B cell (primary cell): ENCODE results near the gene ZBTB5. TPM values are rescaled to one million over a fixed set of nuclear protein-coding genes. Genes with fewer than 3 reads are reported as not detected.
"Not testable (repeated sequence)": the region's sequence is repeated elsewhere in the genome, so short reads cannot be mapped to it uniquely, and the experiment has no call there.

Source experiments
- ATAC-seq: fragments of 200-7000 bp; cut with Tn5 transposase; one replicate; pipeline ENCODE4 v1.10.0; 2021; ENCODE audit warnings: low read depth, mild to moderate bottlenecking, moderate number of reproducible peaks, moderate library complexity
- CTCF ChIA-PET: fragments of 350-600 bp; sonication (Branson Sonifier 250); formaldehyde crosslinking; loops from one replicate; lab custom pipeline; 2021; ENCODE audit warnings: antibody characterized with exemption, inconsistent platforms; lab: Charles Lee
- POLR2A ChIA-PET: fragments of 350-600 bp; sonication (Branson Sonifier 250); formaldehyde crosslinking; loops from one replicate; lab custom pipeline; 2021; ENCODE audit warnings: antibody characterized with exemption; lab: Charles Lee
- DNase-seq: peaks from one replicate; pipeline ENCODE4 v3.0.0; 2013
- H2AFZ ChIP-seq: 2 replicates; pipeline ENCODE4 v1.6.1; 2012; ENCODE audit warnings: mild to moderate bottlenecking, low read depth, low read length; ENCODE audit not compliant: insufficient read depth, poor library complexity, severe bottlenecking
- H3K27ac ChIP-seq, 2 donors: 1 replicate in 1 of 2; 2 replicates in 1 of 2; pipeline ENCODE4 v1.5.1; 2012 to 2013; ENCODE audit warnings: low read length in 2 of 2, mild to moderate bottlenecking in 2 of 2, moderate library complexity in 1 of 2
- H3K27me3 ChIP-seq, 4 experiments: fragments of 200-600 bp in 1 of 4; sonication (generic) in 1 of 4; replicated peaks in 1 of 4; 1 replicate in 2 of 4; 2 replicates in 2 of 4; pipeline versions ENCODE4 v1.6.1 to v1.7.0; 2013 to 2016; ENCODE audit warnings: low read length in 3 of 4, mild to moderate bottlenecking in 2 of 4, mixed read lengths in 1 of 4, moderate library complexity in 1 of 4; ENCODE audit not compliant: insufficient read depth in 4 of 4, control insufficient read depth in 3 of 4; ENCODE audit errors: control extremely low read depth in 1 of 4
- H3K36me3 ChIP-seq, 2 experiments: replicated peaks in 1 of 2; 1 replicate in 1 of 2; 2 replicates in 1 of 2; pipeline versions ENCODE4 v1.6.1 to v1.7.1; 2013; ENCODE audit warnings: low read length in 1 of 2; ENCODE audit not compliant: insufficient read depth in 2 of 2, control insufficient read depth in 1 of 2; ENCODE audit errors: control extremely low read depth in 1 of 2, extremely low read depth in 1 of 2
- H3K4me1 ChIP-seq, 2 donors: fragments of 200-600 bp in 1 of 2; sonication (generic) in 1 of 2; 1 replicate in 1 of 2; 2 replicates in 1 of 2; pipeline versions ENCODE4 v1.5.1 to v1.6.1; 2013 to 2017; ENCODE audit warnings: low read length in 2 of 2; ENCODE audit not compliant: control insufficient read depth in 2 of 2, insufficient read depth in 2 of 2
- H3K4me2 ChIP-seq: replicated peaks from 2 replicates; pipeline ENCODE3; 2012; ENCODE audit warnings: mild to moderate bottlenecking, low read depth, low read length; ENCODE audit not compliant: poor library complexity, severe bottlenecking
- H3K4me3 ChIP-seq, 5 experiments: fragments of 200-600 bp in 1 of 5; sonication (generic) in 1 of 5; 1 replicate in 3 of 5; 2 replicates in 2 of 5; pipeline versions ENCODE4 v1.5.1 to v1.7.0; 2011 to 2016; ENCODE audit warnings: low read length in 4 of 5, mild to moderate bottlenecking in 4 of 5, low read depth in 2 of 5, control low read depth in 1 of 5, moderate library complexity in 1 of 5; ENCODE audit not compliant: insufficient read depth in 1 of 5; ENCODE audit errors: control extremely low read depth in 1 of 5, extremely low read depth in 1 of 5
- H3K79me2 ChIP-seq: fragments of 200-600 bp; sonication (generic); one replicate; pipeline ENCODE4 v1.6.0; 2016; ENCODE audit warnings: low read length; ENCODE audit not compliant: control insufficient read depth, insufficient read depth
- H3K9ac ChIP-seq: fragments of 200-600 bp; sonication (generic); 2 replicates; pipeline ENCODE4 v1.6.1; 2017; ENCODE audit warnings: mild to moderate bottlenecking, low read length, moderate library complexity
- H3K9me3 ChIP-seq, 3 donors: one replicate each; pipeline versions ENCODE4 v1.6.1 to v1.7.1; 2013; ENCODE audit warnings: low read length in 2 of 3; ENCODE audit not compliant: control insufficient read depth in 2 of 3, insufficient read depth in 1 of 3; ENCODE audit errors: control extremely low read depth in 1 of 3
- H4K20me1 ChIP-seq: 2 replicates; pipeline ENCODE4 v1.6.0; 2012; ENCODE audit warnings: mild to moderate bottlenecking, low read length; ENCODE audit not compliant: insufficient read depth, control insufficient read depth, poor library complexity, severe bottlenecking
- H3K27ac Mint-ChIP-seq: one replicate; pipeline ENCODE4 v1.8.0; 2021; ENCODE audit warnings: mixed read lengths
- H3K27me3 Mint-ChIP-seq: one replicate; pipeline ENCODE4 v1.8.0; 2021; ENCODE audit warnings: mixed read lengths
- H3K4me1 Mint-ChIP-seq: one replicate; pipeline ENCODE4 v1.8.0; 2021; ENCODE audit warnings: mixed read lengths
- H3K4me3 Mint-ChIP-seq: one replicate; pipeline ENCODE4 v1.8.0; 2021; ENCODE audit warnings: mixed read lengths
- H3K9me3 Mint-ChIP-seq: one replicate; pipeline ENCODE4 v1.8.0; 2022; ENCODE audit warnings: mixed read lengths; ENCODE audit not compliant: insufficient read depth
- EZH2 ChIP-seq: IDR thresholded peaks from 2 replicates; pipeline ENCODE4 v1.6.1; 2012; ENCODE audit warnings: borderline replicate concordance, low read depth, mild to moderate bottlenecking, moderate library complexity, low read length; ENCODE audit not compliant: insufficient read depth, poor library complexity, severe bottlenecking
- WGBS: methylation state at CpG from one replicate; pipeline ENCODE4 v1.1.5; 2013; ENCODE audit warnings: missing lambda C conversion rate; ENCODE audit not compliant: insufficient coverage; 5-methylcytosine and 5-hydroxymethylcytosine counted together
- intact Hi-C: fragments of 100-400 bp; cut with micrococcal nuclease; formaldehyde crosslinking; loops from one replicate; pipeline ENCODE4 v1.10.0; 2022
- polyA plus RNA-seq: library from polyadenylated mRNA; depleted of rRNA; stranded (reverse); fragments of >200 nt; gene quantifications from 2 replicates; pipeline ENCODE4 v1.2.3, GENCODE V29; 2012
- total RNA-seq, 2 donors: library from RNA; stranded (reverse); fragments of 120-200 nt in 1 of 2; gene quantifications; 1 replicate in 1 of 2; 2 replicates in 1 of 2; pipeline versions ENCODE4 v1.2.3 to v1.2.4, GENCODE V29; 2013 to 2022
- TF ChIP-seq, protein P1 (sequence below): fragments of 200-600 bp; IDR thresholded peaks from one replicate; pipeline ENCODE4 v1.8.0; 2022; ENCODE audit warnings: antibody characterized with exemption, mild to moderate bottlenecking

Gene ZBTB5
- total and polyA plus RNA-seq, 2 donors (not counting 1 experiment from before 2014, with no cell fraction given), result 12.8 to 27.6 TPM

DNA sequence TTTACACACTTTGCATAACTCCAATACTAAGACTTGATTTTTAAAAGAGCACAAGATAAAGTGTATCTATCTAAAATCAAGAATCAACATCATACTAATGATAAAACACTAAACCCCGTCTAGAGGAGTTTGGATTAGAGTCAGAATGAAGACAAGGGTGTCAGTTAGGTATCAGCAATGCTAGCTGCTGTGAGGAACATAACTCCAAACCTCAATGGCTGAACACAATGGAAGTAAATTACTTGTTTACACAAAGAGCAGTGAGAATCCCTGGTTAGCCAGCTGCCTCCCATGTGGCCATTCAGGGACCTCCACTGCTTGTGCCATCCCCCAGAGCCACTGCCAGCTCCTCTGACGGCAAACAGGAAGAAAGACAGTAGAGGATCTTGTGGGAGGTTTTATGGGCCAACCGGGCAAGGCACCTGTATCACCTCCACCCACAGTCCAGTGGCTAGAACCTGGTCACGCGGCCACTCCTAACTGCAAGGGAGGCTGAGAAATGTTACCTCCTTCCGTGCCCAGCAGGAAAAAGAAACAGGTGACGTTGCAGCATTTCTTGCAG is 66.7 kb downstream of the ZBTB5 start:
- Histone ChIP-seq H3K4me2 (peak overlapping the region; percentile 27), H3K79me2 (no peaks in the 10 kb centered on the region), H3K4me3 (no peak overlapping the region), H3K4me1 (peaks cover 34 to 36% of the 10 kb centered on the region in 2 donors), H3K9ac (no peak overlapping the region), H3K27ac (no peak overlapping the region), H3K27me3 (no peaks in the 10 kb centered on the region), H4K20me1 (no peaks in the 10 kb centered on the region), H2AFZ (peak overlapping the region; percentile 34), H3K36me3 (no peaks in the 10 kb centered on the region), H3K9me3 (peaks cover 0 to 4% (median 0%) of the 10 kb centered on the region in 3 donors)
- no peaks in the 10 kb centered on the region for H3K27me3 Mint-ChIP-seq
- POLR2A ChIA-PET, result interaction anchor here (1.1 kb wide), 1 partner anchor 12 kb away, joined by 3 read pairs; no protein-coding TSS in a partner anchor
- 43% methylated on average over 4 of the region's 7 CpGs for WGBS
- H3K9me3 Mint-ChIP-seq, result no peaks in the 10 kb centered on the region
- H3K4me3 Mint-ChIP-seq, result peak overlapping the region; percentile 67
- CTCF ChIA-PET, result interaction anchor here (0.9 to 2.4 kb wide), 5 partner anchors 9 to 525 kb away, joined by 3 to 12 read pairs (median 7); no protein-coding TSS in a partner anchor
- no peak for ATAC-seq
- no peak for TF ChIP-seq EZH2
- TF ChIP-seq, protein P1, sequence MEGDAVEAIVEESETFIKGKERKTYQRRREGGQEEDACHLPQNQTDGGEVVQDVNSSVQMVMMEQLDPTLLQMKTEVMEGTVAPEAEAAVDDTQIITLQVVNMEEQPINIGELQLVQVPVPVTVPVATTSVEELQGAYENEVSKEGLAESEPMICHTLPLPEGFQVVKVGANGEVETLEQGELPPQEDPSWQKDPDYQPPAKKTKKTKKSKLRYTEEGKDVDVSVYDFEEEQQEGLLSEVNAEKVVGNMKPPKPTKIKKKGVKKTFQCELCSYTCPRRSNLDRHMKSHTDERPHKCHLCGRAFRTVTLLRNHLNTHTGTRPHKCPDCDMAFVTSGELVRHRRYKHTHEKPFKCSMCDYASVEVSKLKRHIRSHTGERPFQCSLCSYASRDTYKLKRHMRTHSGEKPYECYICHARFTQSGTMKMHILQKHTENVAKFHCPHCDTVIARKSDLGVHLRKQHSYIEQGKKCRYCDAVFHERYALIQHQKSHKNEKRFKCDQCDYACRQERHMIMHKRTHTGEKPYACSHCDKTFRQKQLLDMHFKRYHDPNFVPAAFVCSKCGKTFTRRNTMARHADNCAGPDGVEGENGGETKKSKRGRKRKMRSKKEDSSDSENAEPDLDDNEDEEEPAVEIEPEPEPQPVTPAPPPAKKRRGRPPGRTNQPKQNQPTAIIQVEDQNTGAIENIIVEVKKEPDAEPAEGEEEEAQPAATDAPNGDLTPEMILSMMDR, result no peak
- intact Hi-C loops, result no loop called here
- DNase-seq, result peak; percentile 30
- peaks cover 57% of the 10 kb centered on the region for H3K4me1 Mint-ChIP-seq
- H3K27ac Mint-ChIP-seq, result peak overlapping the region; percentile 85

DNA sequence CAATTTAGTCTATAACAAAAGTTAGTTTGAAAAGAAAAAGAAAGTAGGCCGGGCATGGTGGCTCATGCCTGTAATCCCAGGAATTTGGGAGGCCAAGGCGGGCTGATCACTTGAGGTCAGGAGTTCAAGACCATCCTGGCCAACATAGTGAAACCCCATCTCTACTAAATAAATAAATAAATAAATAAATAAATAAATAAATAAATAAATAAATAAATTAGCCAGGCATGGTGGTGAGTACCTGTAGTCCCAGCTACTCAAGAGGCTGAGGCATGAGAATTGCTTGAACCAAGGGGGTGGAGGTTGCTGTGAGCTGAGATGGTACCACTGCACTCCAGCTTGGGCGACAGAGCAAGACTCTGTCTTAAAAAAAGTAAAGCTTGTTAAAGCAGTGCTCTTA is 67.3 kb downstream of the ZBTB5 start:
- CTCF ChIA-PET, result interaction anchor here (0.9 to 2.4 kb wide), 5 partner anchors 10 to 525 kb away, joined by 3 to 12 read pairs (median 7); no protein-coding TSS in a partner anchor
- peaks cover 28 to 30% of the 10 kb centered on the region in 2 donors for H3K4me1 ChIP-seq
- H3K4me3 ChIP-seq, H3K27me3 Mint-ChIP-seq, H3K9me3 ChIP-seq, H3K27ac Mint-ChIP-seq, H3K36me3 ChIP-seq, H3K4me2 ChIP-seq, H3K4me3 Mint-ChIP-seq, H3K9ac ChIP-seq, H2AFZ ChIP-seq, H3K79me2 ChIP-seq, H3K27me3 ChIP-seq, DNase-seq, ATAC-seq, H3K9me3 Mint-ChIP-seq, H4K20me1 ChIP-seq, intact Hi-C loops, H3K27ac ChIP-seq: not testable (repeated sequence)
- H3K4me1 Mint-ChIP-seq, result peaks cover 51% of the 10 kb centered on the region
- POLR2A ChIA-PET, result interaction anchor here (0.6 to 1.1 kb wide), 2 partner anchors 11 to 371 kb away, joined by 3 read pairs; no protein-coding TSS in a partner anchor
- no CpG with 5 or more reads among the region's 3 CpGs for WGBS
